Adrenal gland (tissue), 5 donors: ENCODE results near the gene JAKMIP2.

Experiments
- POLR2A ChIP-seq, 2 donors: fragments of 450-650 bp; IDR thresholded peaks; one replicate each; pipeline ENCODE4 v1.6.1; 2017; ENCODE audit warnings: antibody characterized with exemption in 2 of 2, mild to moderate bottlenecking in 2 of 2, moderate library complexity in 1 of 2
- TF ChIP-seq, protein P1 (sequence below), 6 experiments: fragments of 450-650 bp in 4 of 6; fragments of 200-600 bp in 2 of 6; sonication (generic) in 1 of 6; IDR thresholded peaks; 1 replicate in 5 of 6; 2 replicates in 1 of 6; pipeline versions ENCODE4 v1.5.1 to v1.8.0; 2016 to 2021; ENCODE audit warnings: antibody characterized with exemption in 6 of 6, mild to moderate bottlenecking in 2 of 6, moderate library complexity in 1 of 6
- donor health status: DM: no; HTN: no; CAD: no.

DNA sequence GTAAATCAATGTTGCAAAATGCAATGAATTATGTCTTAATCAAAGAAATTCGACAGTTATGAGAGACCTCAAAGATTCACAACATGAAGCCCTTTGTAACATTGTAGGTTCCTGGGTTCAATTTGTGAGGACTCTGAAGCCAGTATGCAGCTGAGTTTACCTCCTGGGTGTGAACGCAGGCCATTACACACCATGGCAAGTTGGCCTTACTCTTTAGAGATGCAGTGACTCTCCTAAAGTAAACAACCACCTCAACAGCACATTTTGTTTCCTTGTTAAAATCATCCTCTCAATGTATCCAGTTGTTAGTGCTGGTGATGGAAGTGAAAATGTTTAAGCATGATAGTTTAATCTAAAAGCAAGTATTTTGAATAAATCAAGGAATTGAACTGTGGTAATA, 73.8 kb downstream of the JAKMIP2 start:
- TF ChIP-seq POLR2A (IDR thresholded peaks at IDR 0.05): no peak
- TF ChIP-seq, protein P1, sequence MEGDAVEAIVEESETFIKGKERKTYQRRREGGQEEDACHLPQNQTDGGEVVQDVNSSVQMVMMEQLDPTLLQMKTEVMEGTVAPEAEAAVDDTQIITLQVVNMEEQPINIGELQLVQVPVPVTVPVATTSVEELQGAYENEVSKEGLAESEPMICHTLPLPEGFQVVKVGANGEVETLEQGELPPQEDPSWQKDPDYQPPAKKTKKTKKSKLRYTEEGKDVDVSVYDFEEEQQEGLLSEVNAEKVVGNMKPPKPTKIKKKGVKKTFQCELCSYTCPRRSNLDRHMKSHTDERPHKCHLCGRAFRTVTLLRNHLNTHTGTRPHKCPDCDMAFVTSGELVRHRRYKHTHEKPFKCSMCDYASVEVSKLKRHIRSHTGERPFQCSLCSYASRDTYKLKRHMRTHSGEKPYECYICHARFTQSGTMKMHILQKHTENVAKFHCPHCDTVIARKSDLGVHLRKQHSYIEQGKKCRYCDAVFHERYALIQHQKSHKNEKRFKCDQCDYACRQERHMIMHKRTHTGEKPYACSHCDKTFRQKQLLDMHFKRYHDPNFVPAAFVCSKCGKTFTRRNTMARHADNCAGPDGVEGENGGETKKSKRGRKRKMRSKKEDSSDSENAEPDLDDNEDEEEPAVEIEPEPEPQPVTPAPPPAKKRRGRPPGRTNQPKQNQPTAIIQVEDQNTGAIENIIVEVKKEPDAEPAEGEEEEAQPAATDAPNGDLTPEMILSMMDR (IDR thresholded peaks at IDR 0.05): no peak
